ENCODE results near the gene ZNF836. TPM values are rescaled to one million over a fixed set of nuclear protein-coding genes. Genes with fewer than 3 reads are reported as not detected.
A peak's percentile ranks its signal among the peaks of the same experiment; 100 is the strongest.

Gene ZNF836
- polyA plus RNA-seq, 3 donors: 2.3 to 4.8 (median 2.6) TPM

DNA sequence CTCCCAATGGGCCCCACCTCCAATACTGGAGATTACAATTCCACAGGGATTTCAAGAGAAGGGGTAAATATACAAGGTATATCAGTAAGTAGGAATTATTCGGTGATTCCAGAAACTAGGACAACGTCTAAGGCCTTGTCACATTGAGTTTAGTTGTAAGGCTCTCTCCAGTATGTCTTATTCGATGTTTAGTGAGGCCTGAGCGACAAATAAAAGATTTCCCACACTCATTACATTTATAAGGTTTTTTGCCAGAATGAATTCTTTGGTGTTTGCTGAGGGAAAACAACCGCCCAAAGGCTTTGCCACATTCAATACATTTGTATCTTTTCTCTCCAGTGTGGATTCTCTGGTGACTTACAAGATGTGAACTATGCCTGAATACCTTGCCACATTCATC, 56.7 kb downstream of the ZNF836 start:
- no peaks in the 10 kb centered on the region for H3K27me3 ChIP-seq (ENCODE audit: control insufficient read depth in 2 of 2, insufficient read depth in 2 of 2, low read length in 2 of 2)
- no peak overlapping the region for H3K9ac ChIP-seq (ENCODE audit: insufficient read depth, low read length, poor library complexity, severe bottlenecking)
- H4K20me1 ChIP-seq (ENCODE audit: insufficient read depth, low read length): no peaks in the 10 kb centered on the region
- peak overlapping the region in 1 of 3 experiments; percentile 41 for H3K4me3 ChIP-seq (replicated peaks in 1 of 3; ENCODE audit: low read depth in 2 of 3, low read length in 3 of 3)
- peaks cover 34 to 40% of the 10 kb centered on the region in 2 donors for H3K36me3 Mint-ChIP-seq
- no peak overlapping the region for H3K4me3 Mint-ChIP-seq
- no CpG with 5 or more reads among the region's 5 CpGs for WGBS (ENCODE audit: insufficient coverage)
- no peaks in the 10 kb centered on the region for H3K79me2 ChIP-seq (ENCODE audit: insufficient read depth, low read length)
- H3K4me1 ChIP-seq (ENCODE audit: control insufficient read depth in 1 of 2, insufficient read depth in 2 of 2, low read length in 2 of 2): no peaks in the 10 kb centered on the region
- H3K4me2 ChIP-seq (replicated peaks; ENCODE audit: extremely low read depth, low read length, poor library complexity, severe bottlenecking): no peak overlapping the region
- no peak overlapping the region for H3K27ac ChIP-seq (ENCODE audit: low read depth in 1 of 2, low read length in 2 of 2)
- H3K4me1 Mint-ChIP-seq: no peaks in the 10 kb centered on the region
- peaks cover 24 to 62% of the 10 kb centered on the region in 2 donors for H3K36me3 ChIP-seq (replicated peaks in 1 of 2; ENCODE audit: control insufficient read depth in 1 of 2, insufficient read depth in 2 of 2, low read length in 2 of 2)
- H3K9me3 ChIP-seq (replicated peaks in 1 of 2; ENCODE audit: control insufficient read depth in 1 of 2, insufficient read depth in 1 of 2, low read length in 2 of 2): peaks cover 56 to 99% of the 10 kb centered on the region in 2 donors
- peaks cover 61 to 94% (median 91%) of the 10 kb centered on the region in 7 donors for H3K9me3 Mint-ChIP-seq
- TF ChIP-seq, protein P1, sequence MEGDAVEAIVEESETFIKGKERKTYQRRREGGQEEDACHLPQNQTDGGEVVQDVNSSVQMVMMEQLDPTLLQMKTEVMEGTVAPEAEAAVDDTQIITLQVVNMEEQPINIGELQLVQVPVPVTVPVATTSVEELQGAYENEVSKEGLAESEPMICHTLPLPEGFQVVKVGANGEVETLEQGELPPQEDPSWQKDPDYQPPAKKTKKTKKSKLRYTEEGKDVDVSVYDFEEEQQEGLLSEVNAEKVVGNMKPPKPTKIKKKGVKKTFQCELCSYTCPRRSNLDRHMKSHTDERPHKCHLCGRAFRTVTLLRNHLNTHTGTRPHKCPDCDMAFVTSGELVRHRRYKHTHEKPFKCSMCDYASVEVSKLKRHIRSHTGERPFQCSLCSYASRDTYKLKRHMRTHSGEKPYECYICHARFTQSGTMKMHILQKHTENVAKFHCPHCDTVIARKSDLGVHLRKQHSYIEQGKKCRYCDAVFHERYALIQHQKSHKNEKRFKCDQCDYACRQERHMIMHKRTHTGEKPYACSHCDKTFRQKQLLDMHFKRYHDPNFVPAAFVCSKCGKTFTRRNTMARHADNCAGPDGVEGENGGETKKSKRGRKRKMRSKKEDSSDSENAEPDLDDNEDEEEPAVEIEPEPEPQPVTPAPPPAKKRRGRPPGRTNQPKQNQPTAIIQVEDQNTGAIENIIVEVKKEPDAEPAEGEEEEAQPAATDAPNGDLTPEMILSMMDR (IDR thresholded peaks at IDR 0.05): no peak
- no peak overlapping the region for H2AFZ ChIP-seq (ENCODE audit: insufficient read depth, low read depth, low read length, poor library complexity, severe bottlenecking)
- intact Hi-C loops (cut with micrococcal nuclease): no loop called here
- DNase-seq: no peak
- H3K27ac Mint-ChIP-seq: no peak overlapping the region
- no peaks in the 10 kb centered on the region for H3K27me3 Mint-ChIP-seq (ENCODE audit: low read depth in 3 of 3)

DNA sequence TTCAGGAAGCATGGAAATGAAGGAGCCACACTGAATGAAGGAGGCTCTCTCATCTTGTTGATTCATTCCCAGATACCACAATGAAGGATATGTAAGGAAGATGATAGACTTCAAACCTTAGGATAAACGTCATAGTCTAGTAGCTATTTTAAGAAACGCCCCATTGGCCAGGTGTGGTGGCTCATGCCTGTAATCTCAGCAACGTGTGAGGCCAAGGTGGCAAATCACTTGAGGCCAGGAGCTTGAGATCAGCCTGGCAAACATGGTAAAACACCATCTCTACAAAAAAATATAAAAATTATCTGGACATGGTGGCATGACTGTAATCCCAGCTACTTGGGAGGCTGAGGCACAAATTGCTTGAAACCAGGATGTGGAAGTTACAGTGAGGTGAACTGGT, 58.8 kb downstream of the ZNF836 start:
- Histone ChIP-seq H3K4me2 (replicated peaks; ENCODE audit: extremely low read depth, low read length, poor library complexity, severe bottlenecking) (no peak overlapping the region), H3K36me3 (replicated peaks in 1 of 2; ENCODE audit: control insufficient read depth in 1 of 2, insufficient read depth in 2 of 2, low read length in 2 of 2) (peaks cover 12 to 41% of the 10 kb centered on the region in 2 donors), H3K9me3 (replicated peaks in 1 of 2; ENCODE audit: control insufficient read depth in 1 of 2, insufficient read depth in 1 of 2, low read length in 2 of 2) (peaks cover 45 to 99% of the 10 kb centered on the region in 2 donors), H2AFZ (ENCODE audit: insufficient read depth, low read depth, low read length, poor library complexity, severe bottlenecking) (no peak overlapping the region), H3K9ac (ENCODE audit: insufficient read depth, low read length, poor library complexity, severe bottlenecking) (no peak overlapping the region), H3K27ac (ENCODE audit: low read depth in 1 of 2, low read length in 2 of 2) (no peak overlapping the region), H3K27me3 (ENCODE audit: control insufficient read depth in 2 of 2, insufficient read depth in 2 of 2, low read length in 2 of 2) (no peaks in the 10 kb centered on the region), H4K20me1 (ENCODE audit: insufficient read depth, low read length) (no peaks in the 10 kb centered on the region), H3K4me3 (replicated peaks in 1 of 3; ENCODE audit: low read depth in 2 of 3, low read length in 3 of 3) (peak overlapping the region in 1 of 3 experiments; percentile 38), H3K79me2 (ENCODE audit: insufficient read depth, low read length) (no peaks in the 10 kb centered on the region), H3K4me1 (ENCODE audit: control insufficient read depth in 1 of 2, insufficient read depth in 2 of 2, low read length in 2 of 2) (no peaks in the 10 kb centered on the region)
- peaks cover 48 to 93% (median 86%) of the 10 kb centered on the region in 7 donors for H3K9me3 Mint-ChIP-seq
- no peak overlapping the region for H3K4me3 Mint-ChIP-seq
- H3K36me3 Mint-ChIP-seq: peaks cover 13 to 19% of the 10 kb centered on the region in 2 donors
- H3K27ac Mint-ChIP-seq: no peak overlapping the region
- WGBS (ENCODE audit: insufficient coverage): 100% methylated on average over 1 of the region's 3 CpGs
- TF ChIP-seq, protein P1 (IDR thresholded peaks at IDR 0.05): no peak
- no peaks in the 10 kb centered on the region for H3K27me3 Mint-ChIP-seq (ENCODE audit: low read depth in 3 of 3)
- DNase-seq: no peak
- no peaks in the 10 kb centered on the region for H3K4me1 Mint-ChIP-seq
- intact Hi-C loops (cut with micrococcal nuclease): no loop called here
